GM12864 (cell line): ENCODE measurements around the gene PCBP3.

Source experiments
- DNase-seq: peaks from one replicate; pipeline ENCODE4 v3.0.0-alpha.2; 2011; ENCODE audit warnings: low read depth
- H3K4me3 ChIP-seq: 2 replicates; pipeline ENCODE4 v1.5.1; 2011; ENCODE audit warnings: mild to moderate bottlenecking, low read depth, low read length, control low read depth
- TF ChIP-seq, protein P1 (sequence below): IDR thresholded peaks from 2 replicates; pipeline ENCODE4 v1.5.1; 2011; ENCODE audit warnings: low read depth, mild to moderate bottlenecking, moderate library complexity, low read length, control low read depth, inconsistent platforms; ENCODE audit errors: missing control alignments

PCBP3 gene

GRCh38 chr21:45780647-45781046 is 137.1 kb downstream of the PCBP3 start:
- H3K4me3 ChIP-seq: no peak overlapping the region
- TF ChIP-seq, protein P1, sequence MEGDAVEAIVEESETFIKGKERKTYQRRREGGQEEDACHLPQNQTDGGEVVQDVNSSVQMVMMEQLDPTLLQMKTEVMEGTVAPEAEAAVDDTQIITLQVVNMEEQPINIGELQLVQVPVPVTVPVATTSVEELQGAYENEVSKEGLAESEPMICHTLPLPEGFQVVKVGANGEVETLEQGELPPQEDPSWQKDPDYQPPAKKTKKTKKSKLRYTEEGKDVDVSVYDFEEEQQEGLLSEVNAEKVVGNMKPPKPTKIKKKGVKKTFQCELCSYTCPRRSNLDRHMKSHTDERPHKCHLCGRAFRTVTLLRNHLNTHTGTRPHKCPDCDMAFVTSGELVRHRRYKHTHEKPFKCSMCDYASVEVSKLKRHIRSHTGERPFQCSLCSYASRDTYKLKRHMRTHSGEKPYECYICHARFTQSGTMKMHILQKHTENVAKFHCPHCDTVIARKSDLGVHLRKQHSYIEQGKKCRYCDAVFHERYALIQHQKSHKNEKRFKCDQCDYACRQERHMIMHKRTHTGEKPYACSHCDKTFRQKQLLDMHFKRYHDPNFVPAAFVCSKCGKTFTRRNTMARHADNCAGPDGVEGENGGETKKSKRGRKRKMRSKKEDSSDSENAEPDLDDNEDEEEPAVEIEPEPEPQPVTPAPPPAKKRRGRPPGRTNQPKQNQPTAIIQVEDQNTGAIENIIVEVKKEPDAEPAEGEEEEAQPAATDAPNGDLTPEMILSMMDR: no peak
- DNase-seq: no peak

DNA sequence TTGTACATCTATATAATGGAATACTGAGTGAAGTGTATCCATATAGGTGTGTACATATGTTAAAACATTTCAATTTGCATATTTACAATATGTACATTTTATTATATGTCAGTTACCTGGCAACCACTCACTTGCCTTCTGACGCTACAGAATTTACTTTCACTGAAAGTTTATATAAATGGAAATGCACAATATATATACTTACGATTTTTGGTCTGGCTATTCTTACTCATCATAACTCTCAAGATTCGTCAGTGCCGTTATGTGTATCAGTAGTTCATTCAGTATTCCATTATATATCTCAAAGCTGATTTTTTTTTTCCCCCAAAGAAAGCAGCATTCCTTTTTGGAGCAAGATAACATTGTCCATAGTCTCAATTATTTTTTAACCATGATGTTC is 138.2 kb downstream of the PCBP3 start:
- TF ChIP-seq, protein P1: no peak
- DNase-seq: no peak
- H3K4me3 ChIP-seq: no peak overlapping the region

GRCh38 chr21:45786660-45787059 is 143.1 kb downstream of the PCBP3 start:
- TF ChIP-seq, protein P1: no peak
- DNase-seq: no peak
- H3K4me3 ChIP-seq: no peak overlapping the region

DNA sequence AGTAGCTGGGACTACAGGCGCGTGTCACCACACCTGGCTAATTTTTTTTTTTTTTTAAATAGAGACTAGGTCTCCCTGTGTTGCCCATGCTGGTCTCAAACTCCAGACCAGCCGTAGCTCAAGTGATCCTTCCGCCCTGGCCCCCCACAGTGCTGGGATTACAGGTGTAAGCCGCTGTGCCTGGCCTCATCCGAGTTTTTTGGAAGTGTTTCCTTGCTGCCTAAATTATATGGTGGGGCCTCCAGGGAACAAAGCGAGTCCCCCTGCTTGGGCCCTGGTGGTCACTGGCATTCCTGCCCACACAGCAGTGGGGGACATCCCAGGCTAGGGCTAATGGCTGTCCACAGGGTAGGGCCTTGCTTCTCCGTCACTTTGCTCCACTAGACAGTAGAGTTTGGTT is 143.8 kb downstream of the PCBP3 start:
- TF ChIP-seq, protein P1: no peak
- no peak for DNase-seq
- no peak overlapping the region for H3K4me3 ChIP-seq

DNA sequence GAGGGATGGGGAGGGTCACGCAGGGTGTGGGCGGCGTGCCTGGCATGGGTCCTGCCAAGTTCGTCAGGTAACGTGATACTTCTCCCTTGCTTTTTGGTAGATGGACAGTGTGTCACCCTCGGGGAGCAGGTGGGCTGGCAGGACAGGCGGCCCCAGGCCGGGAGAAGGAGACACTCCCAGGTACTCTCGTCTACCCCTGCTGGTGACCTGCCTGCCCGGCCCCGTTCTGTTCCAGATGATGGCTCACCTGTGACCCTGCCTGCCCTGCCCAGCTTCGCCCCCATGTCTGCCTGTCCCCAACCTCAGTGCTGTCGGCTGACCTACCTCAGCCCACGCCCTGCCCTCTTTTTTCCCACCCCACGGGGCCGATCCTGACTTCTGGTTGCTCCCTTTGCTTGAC is 144.7 kb downstream of the PCBP3 start:
- H3K4me3 ChIP-seq: no peak overlapping the region
- TF ChIP-seq, protein P1: no peak
- no peak for DNase-seq

GRCh38 chr21:45788637-45789506 is 145.3 kb downstream of the PCBP3 start:
- no peak for DNase-seq
- no peak overlapping the region for H3K4me3 ChIP-seq
- TF ChIP-seq, protein P1: no peak

DNA sequence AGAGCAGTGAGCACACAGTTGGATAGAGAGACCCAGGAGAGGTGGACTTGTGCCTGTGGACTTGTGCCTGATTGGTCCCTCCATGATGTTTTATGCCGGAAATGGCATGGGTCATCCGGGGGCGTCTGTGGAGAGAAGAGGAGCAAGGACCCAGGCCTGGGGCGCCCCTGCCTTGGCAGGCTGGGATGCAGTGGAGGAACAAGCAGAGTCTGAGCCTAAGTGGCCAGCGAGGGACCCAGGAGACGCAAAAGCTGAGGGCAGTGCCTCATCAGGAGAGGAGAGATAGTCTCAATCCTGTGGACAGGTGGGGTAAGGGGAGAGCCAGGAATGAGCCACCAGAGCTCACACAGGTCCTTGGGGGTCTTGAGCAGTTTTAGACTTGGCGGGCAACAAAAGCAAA is 146.9 kb downstream of the PCBP3 start:
- H3K4me3 ChIP-seq: no peak overlapping the region
- TF ChIP-seq, protein P1: no peak
- DNase-seq: no peak
